Stimulated activated CD8-positive, alpha-beta memory T cell treated with anti-CD3 and anti-CD28 coated beads, Interleukin-7, amount 100 ng/mL, for 4 hours (primary cell): ENCODE data around the gene LRRC75A.

ENCODE experiments used
- DNase-seq, 2 donors: peaks; one replicate each; pipeline ENCODE4 v3.0.0-alpha.2; 2020; ENCODE audit warnings: low read depth in 2 of 2

LRRC75A gene

DNA sequence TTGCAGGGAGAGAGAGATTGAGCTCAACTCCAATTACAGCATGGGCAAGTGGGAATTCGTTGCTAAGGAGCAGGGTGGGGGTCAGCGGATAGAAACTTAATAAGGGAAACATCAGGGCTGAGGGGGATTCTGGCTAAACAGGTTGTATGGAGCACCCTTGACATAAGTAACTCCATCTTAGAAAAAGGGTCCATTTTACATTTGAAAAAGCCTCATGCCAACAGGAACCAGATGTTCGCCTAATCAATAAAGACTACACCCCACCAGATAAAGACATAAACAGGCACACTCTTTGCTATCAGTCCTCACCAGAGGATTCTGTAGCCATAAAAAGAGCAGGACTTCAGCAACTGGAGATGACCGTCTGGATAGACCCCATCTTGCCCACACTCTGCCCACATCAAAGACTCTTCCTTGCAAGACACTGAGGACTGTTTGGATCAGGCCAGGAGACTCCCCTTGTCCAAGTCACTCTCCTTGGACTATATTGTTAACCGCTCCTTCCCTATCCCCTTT, 1.6 kb upstream of the LRRC75A start:
- no peak for DNase-seq

DNA sequence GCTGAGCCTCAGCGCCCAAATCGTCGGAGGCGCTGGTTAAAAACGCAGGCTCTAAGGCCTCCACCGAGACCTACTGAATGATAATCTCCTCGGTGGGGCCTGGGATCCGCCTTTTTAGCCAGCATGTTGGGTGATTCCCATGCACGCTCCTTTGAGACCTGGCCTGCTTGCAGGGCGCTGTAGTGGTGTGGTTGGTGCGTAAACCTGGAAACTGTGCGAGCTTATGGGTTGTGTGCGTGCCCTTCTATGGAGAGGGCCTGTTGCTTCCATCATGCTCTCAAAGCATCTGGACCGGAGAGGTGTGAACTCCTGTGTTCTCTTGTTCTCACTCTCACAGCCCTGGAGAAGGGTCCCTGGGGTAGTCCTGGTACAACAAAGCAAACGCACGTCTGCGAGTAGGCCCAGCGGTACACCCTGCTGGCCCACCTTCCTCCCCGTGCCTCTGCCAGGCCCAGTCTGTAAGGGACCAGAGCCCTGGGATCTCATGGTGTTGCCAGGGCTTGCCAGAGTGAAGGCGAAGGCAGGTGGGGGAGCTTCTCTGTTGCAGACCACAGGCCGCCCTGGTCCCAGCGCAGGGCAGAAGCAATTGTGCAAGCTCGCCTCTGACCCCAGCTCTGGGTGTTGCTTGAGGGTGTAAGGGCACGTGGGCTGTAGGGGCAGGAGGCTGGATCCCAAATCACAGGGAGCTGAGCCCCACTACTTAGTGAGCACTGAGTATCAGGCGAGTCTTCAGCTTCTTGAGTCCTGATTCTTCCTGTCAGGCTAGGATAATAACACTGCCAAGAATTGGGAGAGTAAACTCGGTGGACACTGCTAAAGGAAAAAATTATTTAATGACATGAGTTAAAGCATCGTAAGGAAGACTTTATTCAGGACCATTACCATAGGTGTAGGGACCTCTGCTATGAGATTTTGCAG, 879 bp upstream of the LRRC75A start:
- DNase-seq = no peak

DNA sequence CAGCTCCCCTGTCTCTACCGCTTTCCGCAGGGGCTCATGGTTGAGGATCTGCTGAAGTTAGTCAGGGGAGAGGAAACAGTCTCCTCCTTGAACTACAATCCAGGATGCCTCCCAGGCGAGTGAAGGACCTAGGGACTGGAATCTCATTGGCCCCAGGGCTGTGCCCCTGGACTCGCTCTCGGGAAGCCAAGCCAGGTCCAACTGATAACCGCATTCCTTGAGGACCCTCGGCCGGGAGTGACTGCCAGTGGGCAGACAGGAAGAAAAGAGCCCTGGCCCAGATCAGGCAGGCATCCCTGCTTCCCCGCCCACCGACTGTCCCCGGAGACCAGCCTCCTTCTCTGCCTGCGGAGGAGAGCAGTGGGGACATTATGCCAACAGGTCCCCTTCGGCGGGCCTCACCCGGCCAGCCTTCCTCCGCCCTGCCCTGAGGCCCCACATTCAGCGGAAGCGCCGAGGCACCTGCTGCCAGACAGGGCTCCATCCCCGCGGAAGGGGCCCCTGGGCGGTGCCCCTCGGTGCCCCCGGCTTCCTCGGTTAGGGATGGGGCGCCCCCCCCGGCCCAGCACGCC, 776 bp downstream of the LRRC75A start:
- DNase-seq = no peak

DNA sequence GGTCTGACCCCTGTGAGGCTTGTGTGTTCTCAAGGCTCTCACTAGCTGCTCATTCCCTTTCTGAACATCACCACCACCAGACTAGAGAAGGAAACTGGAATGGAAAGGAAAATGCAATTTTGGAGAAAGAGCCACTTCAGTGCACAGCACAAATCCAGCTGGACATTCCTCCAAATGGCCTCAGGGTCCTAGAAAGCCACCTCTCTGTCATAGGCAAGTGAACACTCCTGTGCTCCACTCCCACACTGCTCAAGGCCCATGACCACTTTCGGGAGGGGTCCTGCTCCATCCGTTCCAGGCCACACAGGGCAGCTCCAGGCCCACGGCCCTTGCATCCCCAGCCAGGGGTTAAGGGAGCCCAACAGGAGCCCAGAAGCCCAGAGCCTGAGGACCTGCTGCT, 2.6 kb downstream of the LRRC75A start:
- no peak for DNase-seq

DNA sequence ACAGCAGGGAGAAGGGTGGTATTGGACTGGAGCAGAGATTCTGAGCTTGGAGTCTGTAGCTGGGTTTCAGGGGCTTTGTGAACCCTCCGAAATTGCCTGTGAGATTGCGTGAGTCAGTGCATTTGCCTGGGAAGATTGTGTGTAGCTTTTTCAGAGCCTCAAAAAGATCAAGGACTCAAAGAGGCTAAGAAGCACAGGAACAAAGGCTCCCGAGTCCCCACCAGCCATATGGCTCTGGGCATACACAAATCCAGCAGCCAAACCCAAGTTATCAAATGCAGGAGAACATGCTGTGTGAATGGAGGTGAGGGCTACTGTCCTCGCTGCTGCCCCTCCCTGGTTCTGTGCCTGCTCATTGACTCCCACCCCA, 3.0 kb downstream of the LRRC75A start:
- no peak for DNase-seq

DNA sequence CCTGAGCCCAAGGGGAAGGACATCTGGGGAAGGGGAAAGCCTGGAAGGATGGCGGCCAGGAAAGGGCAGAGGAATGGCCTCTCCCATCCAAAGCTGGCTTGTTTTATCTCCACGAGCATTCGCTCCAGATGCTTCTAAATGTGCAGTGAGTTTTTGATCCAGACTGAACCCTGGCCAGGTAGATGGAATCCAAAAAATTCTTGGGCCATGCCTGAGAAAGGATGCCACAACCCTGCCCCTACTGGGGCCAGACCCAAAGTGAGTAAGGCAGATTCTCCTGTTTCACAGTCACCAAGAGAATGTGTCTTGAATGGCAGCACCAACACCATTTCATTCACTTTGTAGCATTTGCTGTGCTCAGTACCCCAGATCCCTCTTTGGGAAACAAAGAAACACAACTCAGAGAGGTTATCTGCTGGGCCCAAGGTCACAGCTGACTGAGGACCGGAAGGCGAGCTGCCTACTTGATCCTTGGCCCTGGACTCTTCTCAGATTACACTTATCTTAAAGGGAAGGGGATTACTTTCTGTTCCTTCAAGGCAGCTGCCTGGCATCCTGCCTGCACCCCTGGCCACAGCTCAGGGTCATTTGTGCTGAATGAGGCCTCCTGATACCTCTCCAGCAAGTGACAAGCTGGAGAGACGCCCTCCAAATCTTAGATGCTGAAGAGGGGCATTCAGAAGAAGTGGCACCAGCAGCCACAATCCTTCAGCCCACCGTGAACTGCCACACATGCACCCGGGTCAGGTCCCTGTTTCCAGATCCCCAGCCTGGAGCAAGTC, 3.6 kb downstream of the LRRC75A start:
- DNase-seq = no peak

DNA sequence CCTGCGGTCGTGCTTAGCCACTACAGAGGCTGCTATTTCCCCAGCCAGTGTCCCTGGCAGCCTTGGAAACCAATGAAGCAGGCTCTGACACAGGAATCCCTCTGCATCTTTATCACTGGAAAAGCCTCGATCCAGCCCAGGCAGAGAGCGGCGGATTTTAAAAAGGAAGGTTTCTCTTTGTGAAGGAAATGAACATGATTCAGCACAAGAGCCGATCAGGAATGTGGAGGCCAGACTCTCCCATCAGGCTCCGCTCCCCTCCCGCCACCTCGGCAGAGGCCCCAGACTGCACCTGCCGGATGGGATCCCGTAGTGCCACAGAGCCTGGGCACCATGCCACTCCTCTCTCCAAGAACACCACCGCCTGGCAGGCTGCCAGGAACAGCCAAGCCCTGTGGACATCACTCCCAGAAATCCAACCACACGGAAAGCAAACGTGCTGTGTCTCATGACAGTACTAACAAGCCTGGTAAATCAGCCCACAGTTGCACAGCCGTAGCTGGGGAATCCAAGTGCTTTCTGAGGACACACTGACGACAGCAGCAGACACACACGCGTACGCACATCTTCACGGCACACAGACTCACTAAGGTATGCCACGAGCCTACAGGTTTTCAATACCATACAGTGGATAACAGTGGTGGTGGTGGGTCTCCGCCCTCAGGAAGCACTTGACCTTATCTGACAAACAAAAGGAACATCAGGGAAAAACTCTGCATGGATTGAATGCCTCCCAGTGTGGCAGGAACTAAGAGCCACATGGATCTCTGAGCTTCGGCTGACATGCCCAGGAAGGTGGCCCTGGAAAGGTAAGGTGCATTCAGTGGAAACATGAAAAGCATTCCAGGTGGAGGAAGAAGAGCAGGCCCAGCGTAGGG, 5.4 kb downstream of the LRRC75A start:
- DNase-seq = no peak

DNA sequence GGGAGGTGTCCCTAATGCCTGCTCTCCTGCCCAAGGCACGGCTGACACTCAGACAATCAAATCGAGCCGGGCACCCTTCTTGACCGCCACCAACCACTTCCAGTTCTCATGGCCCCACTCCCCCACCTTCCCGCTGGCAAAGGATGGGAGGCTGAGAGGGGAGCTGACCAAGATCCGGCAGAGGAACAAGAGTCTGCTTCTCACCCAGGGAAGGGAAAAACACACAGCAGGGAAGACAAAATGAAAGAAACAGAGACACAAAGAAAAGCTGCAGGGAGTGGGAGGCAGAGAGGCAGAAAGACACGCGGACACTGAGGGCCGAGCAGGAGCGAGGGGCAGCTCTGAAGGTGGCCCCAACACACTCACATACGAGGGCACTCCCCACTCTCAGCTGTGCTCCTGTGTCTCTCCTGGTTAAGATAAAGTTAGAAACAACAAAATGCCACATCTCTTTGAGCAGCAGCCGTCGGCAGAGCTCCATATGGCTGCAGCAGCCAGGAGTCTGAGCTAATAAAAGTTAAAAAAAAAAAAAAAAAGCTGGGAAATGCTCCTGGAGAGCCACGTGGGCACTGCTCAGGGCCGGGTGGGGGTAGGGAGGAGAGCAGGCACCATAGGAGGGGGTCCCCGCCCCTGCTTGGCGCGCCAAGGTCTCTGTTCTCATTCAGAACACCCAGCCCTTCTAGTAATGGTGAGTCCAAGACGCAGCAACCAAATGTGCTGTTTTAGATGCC, 7.4 kb downstream of the LRRC75A start:
- no peak for DNase-seq

DNA sequence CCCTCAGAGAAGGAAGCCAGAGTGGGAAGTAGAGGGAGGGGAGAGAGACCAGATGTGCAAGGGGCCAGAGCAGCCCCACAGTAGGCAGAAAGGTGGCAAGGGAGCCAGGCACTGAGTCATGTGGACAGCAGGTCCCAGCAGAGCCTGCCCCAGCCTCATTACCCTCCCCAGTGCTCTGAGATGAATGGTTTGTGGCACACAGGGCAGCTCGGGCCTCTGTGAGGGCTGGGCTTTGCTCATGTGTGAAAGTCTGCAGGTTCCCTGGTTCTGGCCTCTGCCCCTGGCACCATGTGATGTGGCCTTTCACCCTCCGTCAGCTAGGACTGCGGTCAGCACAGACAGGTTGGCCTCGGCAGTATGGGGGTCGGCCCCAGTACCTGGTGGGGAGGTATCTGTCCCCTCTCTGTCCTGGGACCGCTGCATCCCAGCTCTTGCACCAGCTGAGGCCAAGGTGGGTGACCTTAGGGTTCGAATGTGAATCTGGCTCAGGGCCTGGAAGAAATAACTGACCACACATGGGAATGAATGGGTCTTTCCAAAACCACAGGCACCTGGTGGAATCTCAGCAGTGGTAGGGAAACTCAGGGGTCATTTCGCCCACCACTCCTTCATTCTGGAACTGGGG, 8.9 kb downstream of the LRRC75A start:
- DNase-seq = no peak

DNA sequence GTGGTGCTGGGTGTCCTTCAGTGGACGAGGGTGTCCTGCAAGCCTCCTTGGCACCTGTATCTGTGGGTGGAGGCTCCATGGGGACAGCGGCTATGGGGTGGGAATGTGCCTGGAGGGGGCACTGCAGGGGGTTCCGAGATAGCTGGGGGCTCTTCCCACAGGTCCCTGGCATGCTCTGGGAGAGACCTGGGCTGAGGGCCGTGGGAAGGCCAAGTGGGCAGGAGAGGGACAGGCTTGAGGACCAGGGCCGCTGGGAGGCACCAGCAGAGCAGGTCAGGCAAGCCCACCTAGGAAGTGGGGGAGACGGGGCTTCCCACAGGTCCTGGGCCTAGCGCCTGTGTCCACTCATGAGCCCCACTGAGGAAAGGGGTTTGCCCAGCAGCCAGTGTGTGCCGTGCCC, 9.7 kb downstream of the LRRC75A start:
- no peak for DNase-seq

DNA sequence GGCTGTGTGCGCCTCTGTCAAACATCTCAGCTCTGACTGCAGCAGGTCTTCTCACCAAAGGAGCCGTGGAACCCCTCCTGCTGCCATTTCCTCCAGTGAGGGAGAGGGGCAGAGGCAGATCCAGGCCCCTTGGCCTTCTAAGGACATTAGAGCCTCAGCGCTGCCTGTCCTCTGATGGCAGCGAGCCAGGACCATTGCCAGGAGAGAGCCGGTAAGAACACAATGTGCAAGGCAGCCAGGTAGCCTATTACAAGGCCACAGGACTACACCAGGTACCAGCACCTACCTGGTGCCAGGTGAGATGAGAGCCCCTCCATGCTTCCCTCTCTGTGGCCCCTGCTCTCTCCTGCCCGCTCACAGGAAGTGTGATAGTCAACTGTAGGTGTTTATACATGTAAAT, 11.0 kb downstream of the LRRC75A start:
- no peak for DNase-seq

DNA sequence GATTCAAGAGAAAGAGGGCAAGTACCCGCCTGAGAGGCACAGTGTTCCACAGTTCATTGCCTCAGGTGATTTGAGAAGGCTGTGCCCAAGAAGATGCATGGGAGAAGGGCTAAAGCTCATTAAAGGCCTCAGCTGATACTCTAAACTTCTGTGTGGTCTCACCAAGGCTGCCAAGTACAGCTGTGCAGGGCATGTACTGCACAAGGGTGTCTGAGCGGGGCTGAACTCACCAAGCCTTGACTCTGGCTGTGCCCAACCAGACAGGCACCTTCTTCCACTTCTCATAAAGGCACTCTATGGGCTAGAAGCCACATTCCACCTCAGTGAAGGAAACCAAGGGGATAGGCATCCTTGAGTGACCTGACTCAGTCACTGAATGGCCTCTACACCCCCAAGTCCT, 12.7 kb downstream of the LRRC75A start:
- DNase-seq = no peak

DNA sequence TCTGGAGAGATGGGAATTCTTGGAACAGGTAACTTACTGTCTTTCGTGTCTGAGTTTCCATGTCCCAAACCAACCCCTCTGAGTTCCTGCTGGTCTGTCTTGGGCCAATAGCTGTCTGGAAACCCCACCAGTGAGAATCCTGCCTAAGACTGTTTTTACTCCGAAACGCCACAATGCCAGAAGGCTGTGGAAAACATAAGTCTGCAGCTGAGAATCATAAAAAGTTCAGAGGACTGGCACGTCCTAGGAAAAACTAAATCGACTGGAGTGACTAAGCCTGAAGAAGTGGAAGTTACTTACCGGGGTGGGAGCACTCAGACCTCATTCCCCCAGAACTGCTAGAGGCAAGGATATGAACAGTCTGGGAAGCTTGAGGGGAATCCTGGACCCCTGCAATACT, 13.3 kb downstream of the LRRC75A start:
- no peak for DNase-seq

DNA sequence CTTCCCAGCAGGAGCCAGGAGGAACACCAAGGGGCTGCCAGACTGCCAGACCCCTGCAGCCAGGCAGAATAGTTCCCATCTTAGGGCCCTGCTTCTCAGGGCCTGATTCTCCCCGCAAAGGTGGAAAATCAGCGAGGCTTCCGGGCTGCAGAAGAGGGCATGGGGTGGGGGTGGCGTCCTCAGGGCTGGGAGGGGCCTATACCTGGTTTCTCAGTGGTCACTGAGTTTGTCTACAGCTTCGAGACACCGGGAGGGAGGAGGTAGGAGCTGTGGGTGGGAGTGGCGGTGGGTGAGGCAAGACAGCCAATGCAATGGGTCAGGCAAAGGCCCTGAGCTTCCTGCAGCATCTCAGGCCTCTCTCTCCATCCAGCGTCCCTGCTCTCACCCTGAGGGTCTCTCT, 14.3 kb downstream of the LRRC75A start:
- no peak for DNase-seq

DNA sequence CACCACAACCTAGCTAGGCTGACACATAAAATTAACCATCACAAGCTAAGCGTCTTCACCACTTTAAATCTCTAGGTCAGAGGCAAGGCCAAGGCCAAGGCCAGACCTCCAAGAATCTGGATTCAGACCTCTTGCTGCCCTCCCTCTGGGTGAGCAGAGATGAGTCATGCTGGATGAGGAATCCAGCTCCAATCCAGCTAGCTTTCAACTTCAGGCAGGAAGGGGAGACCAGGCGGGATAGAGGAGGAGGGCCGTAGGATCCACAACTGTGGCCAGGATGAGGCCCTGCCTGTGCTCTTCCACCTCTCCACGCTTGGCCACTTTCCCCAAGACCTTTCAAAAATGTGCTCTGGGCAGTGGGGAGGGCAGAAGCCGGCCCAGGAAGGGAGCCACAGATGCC, 14.7 kb downstream of the LRRC75A start:
- no peak for DNase-seq

DNA sequence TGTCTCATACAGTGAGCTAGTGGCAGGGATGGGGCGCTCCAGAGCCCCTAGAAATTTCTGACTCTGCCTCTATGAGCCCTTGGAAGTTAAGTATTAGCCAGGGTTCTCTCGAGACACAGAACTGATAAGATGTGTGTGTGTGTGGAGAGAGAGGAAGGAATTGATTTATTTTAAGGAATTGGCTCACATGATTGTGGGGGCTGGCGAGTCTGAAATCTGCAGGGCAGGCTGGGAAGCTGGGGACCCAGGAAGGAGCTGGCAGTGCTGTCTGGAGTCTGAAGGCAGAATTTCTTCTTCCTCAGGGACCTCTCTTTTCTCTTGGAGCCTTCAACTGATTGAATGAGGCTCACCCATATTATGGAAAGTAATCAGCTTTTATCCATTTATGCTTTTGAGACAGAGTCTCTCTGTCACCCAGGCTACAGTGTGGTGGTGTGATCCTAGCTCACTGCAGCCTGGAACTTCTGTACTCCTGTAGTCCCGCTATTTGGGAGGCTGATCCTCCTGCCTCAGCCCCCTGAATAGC, 16.8 kb downstream of the LRRC75A start:
- no peak for DNase-seq

DNA sequence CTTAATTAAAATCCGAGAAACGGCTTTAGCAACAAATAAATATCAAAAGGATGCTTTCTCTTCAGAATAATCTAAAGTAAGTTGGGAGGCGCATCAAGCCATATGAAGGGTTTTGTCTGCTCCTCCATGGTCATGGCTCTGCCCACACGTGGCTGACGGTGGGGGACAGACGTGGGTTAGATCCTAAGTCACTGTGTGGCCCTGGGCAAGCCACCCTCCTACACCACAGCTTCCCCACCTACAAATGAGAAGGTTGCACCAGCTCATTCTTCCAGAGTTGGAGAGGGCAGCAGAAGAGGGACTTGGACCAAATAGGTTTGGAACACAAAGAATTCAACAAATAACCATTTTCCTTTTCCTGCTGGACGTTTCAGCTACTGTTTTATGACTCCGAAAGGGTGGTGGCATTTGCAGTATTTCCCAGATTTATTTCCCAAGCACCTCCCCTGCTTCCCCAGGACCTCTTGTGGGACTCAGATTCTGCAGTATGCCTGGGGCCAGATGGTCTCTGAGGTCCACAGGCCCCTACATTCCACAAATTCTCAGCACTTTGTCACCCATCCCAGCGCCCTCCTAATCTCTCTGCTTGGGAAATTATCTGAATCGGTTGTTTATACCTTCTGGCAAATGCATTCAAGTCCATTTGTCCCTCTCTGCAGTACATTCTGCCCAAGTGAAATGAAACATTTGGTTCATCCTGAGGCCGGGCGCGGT, 17.8 kb downstream of the LRRC75A start:
- no peak for DNase-seq

DNA sequence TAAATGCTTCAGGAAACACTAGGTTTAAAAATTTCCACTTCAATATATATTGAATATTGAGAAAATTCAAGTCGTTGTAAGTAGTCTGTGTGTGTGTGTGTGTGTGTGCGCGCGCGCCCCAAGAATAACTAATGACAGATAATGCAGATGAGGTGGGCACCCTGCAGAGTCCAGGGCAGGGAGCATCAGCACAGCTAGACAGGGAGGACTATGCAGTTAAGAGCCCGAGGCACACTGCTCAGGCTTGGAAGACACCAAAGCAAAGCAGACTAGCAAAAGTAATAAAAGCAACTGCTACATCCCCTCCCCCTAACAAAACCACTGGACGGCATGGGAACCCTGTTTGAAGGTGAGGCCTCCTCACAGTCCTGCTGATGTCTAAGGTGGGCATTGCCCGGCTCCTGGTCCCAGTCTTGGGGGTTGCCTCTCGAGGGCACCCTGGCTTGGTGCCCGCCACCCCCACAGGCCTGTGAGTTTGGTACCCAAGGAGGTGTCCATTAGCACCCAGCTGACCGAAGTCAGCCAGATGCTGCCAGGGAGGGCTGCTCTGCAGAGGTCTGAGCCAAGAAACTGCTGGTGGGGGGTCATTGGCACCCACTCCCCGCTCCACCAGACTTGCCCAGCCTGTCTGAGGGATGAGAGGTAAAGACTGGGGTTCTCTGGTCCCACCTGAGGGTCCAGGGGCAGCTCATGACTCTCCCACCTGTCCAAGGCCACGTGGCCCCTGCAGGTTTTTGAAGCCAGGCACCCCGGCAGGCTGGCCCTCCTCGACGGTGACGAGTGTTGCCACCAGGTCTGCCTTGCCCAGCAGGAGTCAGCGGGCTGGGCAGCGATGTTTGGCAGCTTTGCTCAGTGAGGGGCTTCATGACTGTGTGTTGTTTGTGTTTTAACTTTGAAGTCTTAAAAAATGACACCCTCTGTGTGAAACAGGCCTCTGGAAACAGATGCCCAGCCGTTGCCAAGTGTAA, 18.7 kb downstream of the LRRC75A start:
- DNase-seq = no peak
